NCI-H1694 (cell line): Measurements from ENCODE around the gene MXI1.

ENCODE experiments used
- DNase-seq: peaks from one replicate; lab custom pipeline; 2025; lab: John Stamatoyannopoulos, UW

MXI1 gene

DNA sequence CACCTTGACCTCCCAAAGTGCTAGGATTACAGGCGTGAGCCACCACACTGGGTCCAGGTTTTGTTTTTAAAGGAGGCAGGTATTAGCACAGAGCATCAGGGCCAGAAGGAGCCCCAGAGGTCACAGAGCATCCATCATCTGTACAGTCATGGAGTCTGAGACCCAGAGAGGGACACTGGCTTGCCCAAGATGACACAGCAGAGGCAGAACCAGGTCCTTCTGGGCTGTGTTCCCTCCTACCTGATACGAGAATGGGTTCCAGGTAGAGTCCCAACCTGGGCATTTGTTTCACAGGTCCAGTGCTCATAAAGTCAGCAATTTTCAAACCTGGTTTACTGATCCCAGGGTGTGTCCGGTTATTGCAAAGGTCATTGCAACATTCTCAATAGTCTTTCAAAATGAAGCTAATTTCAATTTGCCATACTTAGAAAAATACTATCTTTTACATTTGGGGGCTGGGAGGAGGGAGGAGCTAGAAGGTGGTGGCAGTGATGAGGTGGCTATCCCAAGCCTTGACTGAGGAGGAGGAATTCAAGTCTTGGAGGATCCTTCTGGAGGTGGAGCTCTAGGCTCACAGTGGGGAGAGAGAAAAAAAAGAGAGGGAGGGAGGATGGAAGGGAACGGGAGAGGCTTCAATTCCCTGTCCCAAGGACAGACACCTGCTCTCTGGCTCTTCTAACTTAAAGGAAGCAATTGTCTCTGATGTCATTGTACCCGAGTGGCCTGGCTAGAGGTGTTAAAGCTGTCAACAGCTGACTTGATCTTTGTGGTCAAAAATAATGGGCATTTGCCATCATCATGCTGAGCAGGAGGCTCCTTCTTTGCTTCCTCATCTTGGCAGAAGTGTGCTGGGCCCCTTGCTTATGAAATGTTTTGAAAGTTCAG lies 8.1 kb downstream of the MXI1 start:
- DNase-seq = no peak

DNA sequence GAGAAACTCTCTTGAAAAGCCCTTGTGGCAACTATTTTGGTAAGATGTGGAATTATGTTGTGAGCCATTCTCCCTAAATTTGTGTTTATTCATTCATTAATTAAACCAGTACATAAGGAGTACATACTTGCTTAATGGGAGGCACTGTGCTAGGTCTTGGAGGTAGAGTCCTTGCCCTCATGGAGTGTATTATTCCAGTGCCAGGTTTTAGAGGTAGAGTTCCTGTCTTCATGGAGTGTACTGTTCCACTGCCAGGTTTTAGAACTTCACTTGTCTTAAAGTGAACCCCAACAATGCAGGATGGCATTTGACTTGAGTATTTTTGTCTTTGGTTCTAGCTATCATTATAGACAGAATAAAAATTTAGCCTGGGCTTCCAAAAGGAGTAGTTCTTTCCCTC lies 8.8 kb downstream of the MXI1 start:
- no peak for DNase-seq

DNA sequence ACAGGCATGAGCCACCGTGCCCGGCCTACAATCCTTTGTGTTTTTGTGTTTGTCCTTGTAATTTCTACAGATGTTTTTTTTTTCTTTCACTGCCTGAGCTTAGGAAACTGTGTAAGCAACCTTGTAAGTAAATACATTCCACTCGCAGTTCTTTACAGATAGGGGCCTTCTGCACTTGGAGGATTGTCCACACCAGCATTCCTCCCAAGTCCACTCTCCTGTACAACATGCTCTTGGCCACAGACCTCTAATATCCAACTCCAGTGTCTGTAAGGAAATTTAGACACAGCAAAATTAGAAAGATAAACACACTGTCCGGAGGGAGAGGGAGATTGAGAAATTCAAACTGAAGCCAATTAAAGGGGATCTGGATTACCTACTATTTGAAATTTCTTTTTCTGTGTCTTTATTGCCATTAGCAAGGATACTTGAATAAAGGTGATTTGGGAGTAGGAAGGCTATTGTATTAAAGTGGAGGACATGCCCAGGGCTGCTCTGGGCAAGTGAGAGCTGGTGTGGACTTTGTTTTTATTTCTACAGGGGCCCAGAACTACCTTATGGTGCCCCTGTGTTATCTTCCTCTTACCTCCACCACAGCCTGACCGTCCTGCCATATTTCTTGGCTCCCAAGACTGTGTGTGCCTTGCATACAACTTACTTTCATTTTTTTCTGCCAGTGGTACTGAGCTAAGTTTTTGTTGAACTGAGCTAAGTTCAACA lies 9.7 kb downstream of the MXI1 start:
- no peak for DNase-seq

DNA sequence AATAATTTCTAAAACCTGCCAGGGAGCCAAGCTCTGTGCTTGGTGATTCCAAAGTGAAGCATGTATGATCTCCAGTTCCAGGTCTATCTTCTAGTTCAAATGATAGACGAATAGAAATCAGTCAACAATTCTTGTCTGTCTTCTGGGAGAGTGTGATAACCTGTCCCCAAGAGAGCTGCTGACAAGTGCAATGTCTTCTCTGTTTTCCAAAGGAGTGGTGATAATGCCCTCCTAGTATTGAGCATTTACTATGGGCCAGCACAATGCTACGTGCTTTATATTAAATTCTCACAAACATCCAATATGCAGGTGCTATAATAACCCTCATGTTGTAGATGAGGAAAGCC lies 10.2 kb downstream of the MXI1 start:
- no peak for DNase-seq

DNA sequence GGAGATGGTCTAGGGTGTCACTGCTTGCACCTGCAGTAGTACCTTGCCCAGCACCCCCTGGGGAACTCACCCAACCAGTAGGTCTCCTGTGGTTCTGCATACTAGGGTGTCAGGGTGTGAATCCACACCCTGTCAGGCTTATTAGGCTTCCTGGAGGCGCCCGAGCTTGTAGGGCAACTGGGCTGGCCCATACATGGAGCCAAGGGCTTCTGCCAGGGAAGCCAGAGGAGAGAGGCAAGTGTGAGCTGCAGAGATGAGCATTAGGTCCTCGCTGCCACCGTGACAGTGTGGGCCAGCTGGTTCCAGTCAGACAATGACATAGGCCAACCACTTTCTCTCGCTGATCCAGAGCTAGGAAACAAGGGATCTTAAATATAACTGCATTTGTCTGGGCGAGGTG lies 11.2 kb downstream of the MXI1 start:
- DNase-seq = no peak

DNA sequence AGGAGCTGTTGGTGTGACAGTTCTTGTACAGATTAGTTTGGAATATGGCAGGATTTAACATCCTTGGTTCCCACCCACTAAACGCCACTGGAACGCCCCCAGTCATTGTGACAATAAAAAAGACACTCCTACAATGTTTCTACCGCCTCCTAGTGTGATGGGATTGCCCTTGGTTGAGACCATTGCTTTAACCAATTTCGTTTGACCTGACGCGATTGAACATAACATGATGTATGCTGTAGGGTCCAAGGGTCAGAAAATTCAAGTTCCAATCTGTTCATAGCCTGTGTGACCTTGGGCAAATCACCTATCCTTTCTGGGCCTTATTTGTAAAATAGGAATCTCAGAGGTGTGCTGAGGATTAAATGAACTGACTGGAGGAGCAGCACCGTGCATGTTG lies 12.5 kb downstream of the MXI1 start:
- no peak for DNase-seq

DNA sequence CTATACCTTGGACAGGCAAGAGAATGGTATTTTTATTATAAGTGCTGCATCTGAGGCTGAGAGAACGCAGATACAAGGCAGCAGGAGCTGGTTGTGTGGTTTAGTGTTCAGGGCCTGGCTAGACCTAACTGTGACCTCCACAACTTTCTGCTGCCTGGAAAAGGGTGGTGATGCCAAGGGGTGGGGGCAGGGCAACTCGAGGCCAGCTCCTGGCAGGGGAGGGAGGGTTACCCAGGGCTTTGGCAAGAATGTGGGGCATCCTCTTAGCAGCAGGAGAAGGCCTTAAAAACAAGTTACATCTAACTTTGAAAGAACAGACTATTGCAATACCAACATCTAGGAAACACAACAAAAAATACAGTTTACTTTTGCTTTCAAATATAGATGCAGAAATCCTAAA lies 13.0 kb downstream of the MXI1 start:
- DNase-seq = no peak

DNA sequence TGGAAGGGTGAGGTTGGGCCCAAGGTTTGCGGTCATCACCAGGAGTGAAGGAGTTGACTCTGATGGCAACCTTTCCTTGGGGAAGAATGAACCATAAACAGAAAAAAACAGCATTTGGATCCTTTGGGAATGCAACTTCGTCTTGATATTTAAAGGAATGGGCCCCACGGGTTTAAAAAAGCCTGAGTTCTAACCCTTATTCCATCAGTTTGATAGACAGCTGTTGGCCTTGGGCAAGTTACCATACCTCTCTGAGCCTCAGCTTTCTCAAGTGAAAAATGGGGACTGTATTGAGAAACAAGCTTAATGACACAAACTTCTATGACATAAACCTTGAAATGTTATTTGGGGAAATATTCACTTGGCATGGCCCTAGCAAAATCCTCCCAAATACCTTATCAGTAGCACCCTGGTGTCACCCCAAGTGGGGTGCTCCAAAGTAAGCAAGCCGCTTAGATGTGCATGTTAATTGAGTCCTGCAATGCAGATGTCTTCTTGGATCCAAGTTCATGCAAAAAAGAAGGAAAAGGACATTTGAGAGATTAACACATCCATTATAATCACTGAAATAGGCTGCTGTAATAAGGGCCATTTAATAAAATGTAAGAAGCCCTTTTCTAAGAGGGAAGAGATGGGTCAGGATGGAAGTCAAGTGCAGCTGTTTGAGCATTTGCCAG lies 13.8 kb downstream of the MXI1 start:
- no peak for DNase-seq

DNA sequence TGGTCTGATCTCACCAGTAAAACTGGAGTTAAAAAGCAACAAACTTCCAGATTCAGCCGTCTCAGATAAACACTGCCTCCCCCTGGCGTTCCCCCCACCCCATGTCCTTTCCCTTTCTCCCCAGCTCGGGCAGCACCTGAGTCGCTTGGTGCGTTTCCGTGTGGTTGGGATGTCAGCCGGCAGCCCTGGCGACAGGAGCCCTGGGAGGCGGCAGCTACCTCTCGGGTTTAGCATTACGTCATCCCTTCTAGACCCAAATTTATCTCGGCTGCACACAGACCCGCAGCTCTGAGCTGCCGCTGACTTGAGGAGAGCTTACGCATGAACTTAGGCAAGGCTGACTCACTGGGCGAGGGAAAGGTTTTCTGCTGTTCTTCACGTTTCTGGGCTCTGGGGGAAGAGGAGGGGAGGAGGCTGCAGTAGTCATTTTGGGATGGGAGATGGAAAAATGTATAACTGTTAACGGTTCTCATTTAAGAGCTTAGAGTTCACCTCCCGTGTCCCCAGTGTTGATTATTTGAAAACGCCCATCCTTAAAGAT lies 14.4 kb downstream of the MXI1 start:
- peak; percentile 53 for DNase-seq

DNA sequence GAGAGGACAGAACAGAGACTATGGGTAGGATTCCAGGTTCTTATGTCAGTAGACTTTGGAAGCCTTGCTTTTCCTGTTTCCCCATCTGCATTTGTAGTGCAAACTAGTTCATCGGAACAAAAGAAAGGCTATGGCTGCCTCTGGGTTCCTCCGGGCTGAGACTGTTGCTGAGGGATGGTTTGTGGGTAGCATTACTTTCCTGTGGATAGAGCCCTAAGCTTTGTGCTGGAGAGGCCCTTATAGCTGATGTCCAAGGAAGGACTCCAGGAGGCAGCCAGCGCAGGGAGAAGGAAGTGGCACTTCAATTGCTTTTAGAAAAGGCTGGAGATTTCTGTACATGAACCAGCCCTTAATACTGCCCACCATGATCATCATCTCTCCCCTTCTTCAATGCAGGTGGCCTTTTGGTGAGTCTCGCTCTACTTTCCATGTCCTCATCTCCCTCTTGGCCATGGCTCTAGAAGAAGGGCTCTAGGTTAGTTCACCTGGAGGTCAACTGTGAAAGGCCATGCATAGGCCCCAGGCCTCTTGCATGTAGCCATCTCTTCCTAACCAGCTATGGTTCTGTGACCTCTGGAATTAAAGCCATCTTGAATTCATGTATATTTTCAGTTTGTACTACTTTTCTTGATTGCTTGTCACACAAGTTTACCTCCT lies 15.4 kb downstream of the MXI1 start:
- DNase-seq = no peak

DNA sequence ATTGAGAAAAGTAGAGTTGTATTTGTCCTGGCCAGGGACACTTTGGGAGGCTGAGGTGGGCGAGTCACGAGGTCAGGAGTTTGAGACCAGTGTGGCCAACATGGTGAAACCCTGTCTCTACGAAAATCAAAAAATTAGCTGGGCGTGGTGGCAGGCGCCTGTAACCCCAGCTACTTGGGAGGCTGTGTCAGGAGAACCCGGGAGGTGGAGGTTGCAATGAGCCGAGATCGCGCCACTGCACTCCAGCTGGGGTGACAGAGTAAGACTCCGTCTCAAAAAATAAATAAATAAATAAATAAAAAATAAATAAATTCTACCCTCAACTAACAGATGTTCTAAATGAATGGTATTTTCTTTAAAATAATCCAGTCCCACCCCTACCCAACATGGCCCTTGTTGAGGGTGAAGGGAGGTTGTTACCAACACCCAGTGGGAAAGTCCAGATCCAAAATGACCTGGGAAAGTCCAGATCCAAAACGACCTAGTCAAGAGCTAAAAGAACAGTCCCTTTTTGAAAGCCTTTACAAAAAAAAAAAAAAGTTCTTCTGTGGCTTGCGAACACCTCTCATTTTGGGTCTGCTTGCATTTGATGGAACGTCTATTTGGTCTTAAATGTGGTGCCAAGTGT lies 16.0 kb downstream of the MXI1 start:
- DNase-seq = no peak

DNA sequence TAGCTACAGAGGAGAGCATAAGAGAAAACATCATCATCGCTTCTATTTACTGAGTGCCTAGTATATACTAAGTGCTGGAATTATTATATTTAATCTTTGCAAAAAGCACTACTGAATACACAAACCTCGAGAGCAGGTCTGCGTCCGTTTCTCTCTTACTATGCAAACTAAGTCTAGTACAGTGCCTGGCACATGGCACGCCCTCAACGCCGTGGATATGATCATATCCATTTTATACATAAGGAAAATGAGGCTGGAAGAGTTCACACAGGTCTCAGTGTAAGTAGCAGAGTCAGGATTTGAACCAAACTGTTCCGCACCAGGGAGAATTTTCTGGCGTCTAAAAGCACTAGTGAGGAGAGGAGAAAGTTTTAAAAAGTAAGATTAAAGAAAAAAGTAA lies 17.6 kb downstream of the MXI1 start:
- no peak for DNase-seq

DNA sequence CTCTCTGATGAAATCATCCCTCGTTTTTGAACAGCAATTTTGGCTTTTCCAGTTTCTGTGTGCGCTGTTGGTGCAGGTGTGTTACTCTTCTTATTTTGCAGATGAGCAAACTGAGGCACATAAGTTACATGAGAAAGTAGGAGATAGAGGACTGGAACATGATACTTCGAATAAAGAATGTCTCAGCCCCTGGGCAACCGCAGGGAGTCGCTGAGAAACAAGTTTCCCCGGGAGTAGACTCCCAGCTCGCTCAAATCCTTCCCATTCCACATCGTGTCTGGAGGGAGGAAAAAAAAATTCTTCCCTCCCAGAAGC lies 18.0 kb downstream of the MXI1 start:
- no peak for DNase-seq

DNA sequence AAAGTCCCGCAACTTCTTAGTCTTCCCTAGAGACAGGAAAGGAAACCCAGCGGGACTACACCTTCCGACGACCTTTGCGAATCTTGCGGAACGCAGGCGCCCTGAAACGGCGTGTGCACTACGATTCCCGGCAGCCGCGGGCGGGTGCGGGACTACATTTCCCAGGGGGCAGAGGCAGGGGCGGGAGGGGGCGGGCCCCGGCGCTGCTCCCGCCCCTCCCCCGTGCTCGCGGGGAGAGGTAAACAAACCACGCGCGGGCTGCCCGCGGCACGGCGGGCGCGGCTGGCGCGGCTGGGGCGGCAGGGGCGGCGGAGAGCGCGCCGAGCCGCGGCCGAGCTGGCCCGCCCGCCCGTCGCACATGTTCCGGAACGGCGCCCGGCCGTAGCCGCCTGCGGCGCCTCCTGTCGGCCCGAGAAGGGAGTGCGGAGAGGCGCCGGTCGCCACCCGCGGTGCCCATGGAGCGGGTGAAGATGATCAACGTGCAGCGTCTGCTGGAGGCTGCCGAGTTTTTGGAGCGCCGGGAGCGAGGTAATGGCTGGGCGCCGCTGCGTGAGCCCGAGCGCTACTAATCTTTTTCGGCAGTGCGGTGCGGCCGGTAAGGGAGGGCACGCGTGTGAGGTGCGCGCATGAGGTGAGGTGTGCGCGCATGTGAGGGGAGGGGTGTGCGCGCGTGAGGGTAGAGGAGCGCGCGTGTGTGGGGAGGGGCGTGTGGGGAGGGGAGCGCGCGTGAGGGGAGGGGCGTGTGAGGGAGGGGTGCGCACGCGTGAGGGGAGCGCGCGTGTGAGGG lies 18.5 kb downstream of the MXI1 start:
- peak; percentile 62 for DNase-seq

DNA sequence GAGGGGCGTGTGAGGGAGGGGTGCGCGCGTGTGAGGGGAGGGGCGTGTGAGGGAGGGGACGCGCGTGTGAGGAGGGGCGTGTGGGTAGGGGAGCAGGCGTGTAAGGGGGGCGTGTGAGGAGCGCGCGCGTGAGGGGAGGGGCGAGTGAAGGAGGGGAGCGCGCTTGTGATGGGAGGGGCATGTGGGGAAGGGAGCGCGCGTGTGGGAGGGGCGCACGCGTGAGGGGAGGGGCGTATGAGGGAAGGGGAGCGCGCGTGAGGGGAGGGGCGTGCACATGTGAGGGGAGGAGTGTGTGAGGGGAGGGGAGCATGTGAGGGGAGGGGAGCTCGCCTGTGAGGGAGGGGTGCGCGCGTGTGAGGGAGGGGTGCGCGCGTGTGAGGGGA lies 19.1 kb downstream of the MXI1 start:
- peak; percentile 76 for DNase-seq

DNA sequence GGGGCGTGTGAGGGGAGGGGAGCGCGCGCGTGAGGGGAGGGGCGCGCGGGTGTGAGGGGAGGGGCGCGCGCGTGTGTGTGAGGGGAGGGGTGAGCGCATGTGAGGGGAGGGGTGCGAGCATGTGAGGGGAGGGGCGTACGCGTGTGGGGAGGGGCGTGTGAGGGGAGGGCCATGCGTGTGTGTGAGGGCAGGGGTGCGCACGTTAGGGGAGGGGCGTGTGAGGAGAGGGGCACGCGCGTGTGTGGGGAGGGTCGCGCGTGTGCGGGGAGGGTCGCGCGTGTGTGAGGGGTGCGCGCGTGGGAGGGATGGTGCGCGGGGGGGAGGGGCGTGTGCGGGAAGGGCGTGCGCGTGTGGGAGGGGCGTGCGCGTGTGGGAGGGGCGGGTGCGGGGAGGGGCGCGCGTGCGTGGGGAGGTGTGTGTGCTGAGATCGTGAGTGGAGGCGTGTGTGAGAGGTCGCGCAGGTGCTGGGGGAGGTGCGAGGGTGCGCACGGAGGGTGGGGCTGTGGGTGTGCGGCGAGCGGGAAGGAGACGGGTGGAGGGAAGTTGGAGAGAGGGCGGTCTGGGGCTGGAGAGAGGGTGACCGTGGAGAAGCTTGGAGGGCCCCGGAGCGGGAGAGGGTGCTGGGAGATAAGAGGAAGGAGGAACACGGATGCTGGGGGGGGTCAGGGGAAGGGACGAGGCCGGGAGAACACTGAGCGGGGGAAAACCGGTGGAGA lies 19.7 kb downstream of the MXI1 start:
- DNase-seq = peak; percentile 76

DNA sequence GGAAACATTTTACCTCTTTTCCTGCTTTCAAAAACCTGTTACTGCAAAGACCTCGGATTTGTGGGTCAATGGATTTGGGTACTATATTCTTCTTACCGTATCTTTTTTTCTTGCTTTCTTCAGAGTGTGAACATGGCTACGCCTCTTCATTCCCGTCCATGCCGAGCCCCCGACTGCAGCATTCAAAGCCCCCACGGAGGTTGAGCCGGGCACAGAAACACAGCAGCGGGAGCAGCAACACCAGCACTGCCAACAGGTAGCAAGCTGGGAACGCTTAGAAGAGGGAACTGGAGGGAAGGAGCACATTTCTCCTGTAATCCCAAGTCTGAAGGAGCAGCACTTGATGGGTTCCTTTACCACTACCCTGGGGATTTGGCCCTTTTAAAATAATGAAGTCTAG lies 20.7 kb downstream of the MXI1 start:
- no peak for DNase-seq

DNA sequence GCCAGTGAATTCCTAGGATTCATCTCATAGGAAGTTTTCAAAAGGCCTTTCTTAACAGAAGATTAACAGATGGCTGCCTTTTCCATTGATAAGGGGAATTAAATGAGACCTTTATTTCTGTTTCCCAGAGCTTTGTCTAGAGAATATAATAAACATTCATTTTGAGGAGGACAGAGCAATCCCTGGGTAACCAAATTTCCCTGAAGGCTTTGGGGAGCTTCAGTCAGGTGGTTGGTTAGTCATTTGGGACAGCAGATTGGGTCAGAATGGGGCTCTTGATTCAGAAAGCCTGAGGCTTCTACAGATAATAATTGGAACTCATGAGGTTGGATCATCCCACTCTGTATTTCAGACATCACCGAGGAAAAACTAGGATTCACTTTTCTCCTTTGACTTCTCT lies 21.8 kb downstream of the MXI1 start:
- no peak for DNase-seq

DNA sequence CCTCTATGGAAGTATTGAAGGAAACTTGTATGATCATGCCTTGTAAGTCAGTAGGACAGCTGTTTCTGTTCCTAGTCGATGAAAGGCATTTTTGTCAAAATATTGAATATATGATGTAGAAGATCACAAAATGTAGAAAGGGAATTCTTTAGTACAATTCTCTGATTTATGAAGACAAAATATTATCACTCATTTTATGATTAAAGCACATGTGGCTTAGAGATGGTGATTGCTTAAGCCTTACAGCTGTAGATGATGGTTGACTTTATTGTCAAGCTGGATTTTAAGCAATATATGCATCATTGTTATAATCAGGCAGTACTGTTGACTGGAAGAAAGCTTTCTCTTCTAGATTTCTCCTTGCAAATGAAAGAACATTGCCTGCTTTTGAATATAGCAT lies 26.4 kb downstream of the MXI1 start:
- no peak for DNase-seq

DNA sequence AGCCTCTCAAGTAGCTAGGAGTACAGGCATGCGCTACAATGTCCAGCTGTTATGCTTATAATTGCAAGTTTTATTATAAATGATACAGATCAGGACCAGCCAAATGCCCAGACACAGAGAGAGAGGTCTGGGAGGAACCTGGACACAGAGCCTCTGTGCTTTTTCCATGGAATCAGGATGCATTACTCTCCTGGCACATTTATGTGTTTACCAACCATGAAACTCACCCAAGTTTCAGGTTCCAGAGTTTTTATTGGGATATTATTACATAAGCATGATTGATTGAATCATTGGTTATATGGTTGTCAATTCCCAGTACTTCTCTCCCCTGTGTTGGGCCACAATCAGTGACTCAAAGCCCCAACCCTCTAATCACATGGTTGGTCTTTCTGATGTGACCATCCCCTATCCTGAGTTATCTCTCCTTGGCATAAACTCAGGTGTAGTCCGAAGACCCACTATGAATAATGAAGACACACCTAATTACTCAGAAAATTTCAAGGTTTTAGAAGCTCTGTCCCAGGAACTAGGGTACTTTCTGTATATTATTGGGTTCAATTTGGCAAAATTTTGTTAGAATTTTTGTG lies 30.6 kb downstream of the MXI1 start:
- no peak for DNase-seq
